GM06990 (cell line): ENCODE data around the gene ZFAND2A.
"Not testable (repeated sequence)": the region's sequence is repeated elsewhere in the genome, so short reads cannot be mapped to it uniquely, and the experiment has no call there.

Experiments
- DNase-seq: peaks from one replicate; pipeline ENCODE4 v3.0.0-alpha.2; 2011; ENCODE audit not compliant: insufficient read length; ENCODE audit errors: extremely low read depth
- H3K27me3 ChIP-seq: replicated peaks from 2 replicates; pipeline ENCODE4 v1.6.0; 2011; ENCODE audit warnings: low read length; ENCODE audit not compliant: control insufficient read depth, insufficient read depth
- H3K36me3 ChIP-seq: 2 replicates; pipeline ENCODE4 v1.5.1; 2011; ENCODE audit warnings: low read length; ENCODE audit not compliant: control insufficient read depth, insufficient read depth
- H3K4me3 ChIP-seq: replicated peaks from 2 replicates; pipeline ENCODE4 v1.5.1; 2011; ENCODE audit warnings: low read depth, mild to moderate bottlenecking, control low read depth, low read length
- TF ChIP-seq, protein P1 (sequence below): IDR thresholded peaks from 2 replicates; pipeline ENCODE4 v1.5.1; 2011; ENCODE audit warnings: low read length, control low read depth, mild to moderate bottlenecking, inconsistent platforms; ENCODE audit not compliant: insufficient read depth, poor library complexity, severe bottlenecking

The ZFAND2A gene

GRCh38 chr7:1120791-1121190 is 39.2 kb downstream of the ZFAND2A start:
- no peak for DNase-seq
- TF ChIP-seq, protein P1, sequence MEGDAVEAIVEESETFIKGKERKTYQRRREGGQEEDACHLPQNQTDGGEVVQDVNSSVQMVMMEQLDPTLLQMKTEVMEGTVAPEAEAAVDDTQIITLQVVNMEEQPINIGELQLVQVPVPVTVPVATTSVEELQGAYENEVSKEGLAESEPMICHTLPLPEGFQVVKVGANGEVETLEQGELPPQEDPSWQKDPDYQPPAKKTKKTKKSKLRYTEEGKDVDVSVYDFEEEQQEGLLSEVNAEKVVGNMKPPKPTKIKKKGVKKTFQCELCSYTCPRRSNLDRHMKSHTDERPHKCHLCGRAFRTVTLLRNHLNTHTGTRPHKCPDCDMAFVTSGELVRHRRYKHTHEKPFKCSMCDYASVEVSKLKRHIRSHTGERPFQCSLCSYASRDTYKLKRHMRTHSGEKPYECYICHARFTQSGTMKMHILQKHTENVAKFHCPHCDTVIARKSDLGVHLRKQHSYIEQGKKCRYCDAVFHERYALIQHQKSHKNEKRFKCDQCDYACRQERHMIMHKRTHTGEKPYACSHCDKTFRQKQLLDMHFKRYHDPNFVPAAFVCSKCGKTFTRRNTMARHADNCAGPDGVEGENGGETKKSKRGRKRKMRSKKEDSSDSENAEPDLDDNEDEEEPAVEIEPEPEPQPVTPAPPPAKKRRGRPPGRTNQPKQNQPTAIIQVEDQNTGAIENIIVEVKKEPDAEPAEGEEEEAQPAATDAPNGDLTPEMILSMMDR, result no peak
- H3K4me3 ChIP-seq, result no peak overlapping the region
- no peaks in the 10 kb centered on the region for H3K27me3 ChIP-seq
- peaks cover 6% of the 10 kb centered on the region for H3K36me3 ChIP-seq

- DNase-seq, result no peak
- H3K27me3 ChIP-seq, result no peaks in the 10 kb centered on the region
- H3K36me3 ChIP-seq, result peaks cover 1% of the 10 kb centered on the region
- TF ChIP-seq, protein P1, result no peak
- H3K4me3 ChIP-seq, result no peak overlapping the region
These were observed 40.8 kb downstream of the ZFAND2A start for GRCh38 chr7:1119201-1119600.

DNA sequence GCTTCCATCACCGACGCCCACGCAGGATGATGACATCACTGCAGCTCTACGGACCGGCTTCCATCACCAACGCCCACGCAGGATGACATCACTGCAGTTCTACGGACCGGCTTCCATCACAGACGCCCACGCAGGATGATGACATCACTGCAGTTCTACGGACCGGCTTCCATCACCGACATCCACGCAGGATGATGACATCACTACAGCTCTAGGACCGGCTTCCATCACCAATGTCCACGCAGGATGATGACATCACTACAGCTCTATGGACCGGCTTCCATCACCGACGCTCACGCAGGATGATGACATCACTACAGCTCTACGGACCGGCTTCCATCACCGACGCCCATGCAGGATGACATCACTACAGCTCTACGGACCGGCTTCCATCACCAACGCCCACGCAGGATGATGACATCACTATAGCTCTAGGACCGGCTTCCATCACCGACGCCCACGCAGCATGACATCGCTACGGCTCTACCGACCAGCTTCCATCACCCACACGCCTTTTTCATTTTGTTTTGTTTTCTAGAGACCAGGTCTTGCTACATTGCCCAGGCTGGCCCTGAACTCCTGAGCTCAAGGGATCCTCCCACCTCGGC is 42.6 kb downstream of the ZFAND2A start:
- Histone ChIP-seq H3K36me3 (peaks cover 4% of the 10 kb centered on the region), H3K27me3 (no peaks in the 10 kb centered on the region), H3K4me3 (no peak overlapping the region)
- DNase-seq, result no peak
- TF ChIP-seq, protein P1, result no peak

- H3K36me3 ChIP-seq, H3K4me3 ChIP-seq, H3K27me3 ChIP-seq, DNase-seq: not testable (repeated sequence)
These were observed 43.5 kb downstream of the ZFAND2A start for GRCh38 chr7:1116383-1117008.

DNA sequence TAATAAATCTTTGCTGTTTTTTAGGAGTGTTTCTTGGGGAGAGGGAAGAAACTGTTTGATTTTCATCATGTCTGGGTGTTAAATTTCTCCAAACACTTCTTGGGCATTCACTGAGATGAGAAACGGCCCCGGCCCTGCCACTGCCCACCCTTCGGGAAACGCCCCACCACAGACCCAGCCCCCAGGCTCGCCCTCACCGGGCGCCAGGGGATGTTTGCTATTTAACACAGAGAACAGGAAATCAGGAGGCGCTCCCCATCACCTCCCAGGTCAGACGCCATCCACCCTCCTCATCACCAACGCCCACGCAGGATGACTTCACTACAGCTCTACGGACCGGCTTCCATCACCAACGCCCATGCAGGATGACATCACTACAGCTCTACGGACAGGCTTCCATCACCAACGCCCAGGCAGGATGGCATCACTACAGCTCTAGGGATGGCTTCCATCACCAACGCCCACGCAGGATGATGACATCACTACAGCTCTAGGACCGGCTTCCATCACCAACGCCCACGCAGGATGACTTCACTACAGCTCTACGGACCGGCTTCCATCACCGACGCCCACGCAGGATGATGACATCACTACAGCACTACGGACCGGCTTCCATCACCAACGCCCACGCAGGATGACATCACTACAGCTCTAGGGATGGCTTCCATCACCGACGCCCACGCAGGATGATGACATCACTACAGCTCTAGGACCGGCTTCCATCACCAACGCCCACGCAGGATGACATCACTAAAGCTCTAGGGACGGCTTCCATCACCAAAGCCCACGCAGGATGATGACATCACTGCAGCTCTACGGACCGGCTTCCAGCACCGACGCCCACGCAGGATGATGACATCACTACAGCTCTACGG is 44.6 kb downstream of the ZFAND2A start:
- not testable (repeated sequence) for DNase-seq, H3K27me3 ChIP-seq, H3K4me3 ChIP-seq, H3K36me3 ChIP-seq

DNA sequence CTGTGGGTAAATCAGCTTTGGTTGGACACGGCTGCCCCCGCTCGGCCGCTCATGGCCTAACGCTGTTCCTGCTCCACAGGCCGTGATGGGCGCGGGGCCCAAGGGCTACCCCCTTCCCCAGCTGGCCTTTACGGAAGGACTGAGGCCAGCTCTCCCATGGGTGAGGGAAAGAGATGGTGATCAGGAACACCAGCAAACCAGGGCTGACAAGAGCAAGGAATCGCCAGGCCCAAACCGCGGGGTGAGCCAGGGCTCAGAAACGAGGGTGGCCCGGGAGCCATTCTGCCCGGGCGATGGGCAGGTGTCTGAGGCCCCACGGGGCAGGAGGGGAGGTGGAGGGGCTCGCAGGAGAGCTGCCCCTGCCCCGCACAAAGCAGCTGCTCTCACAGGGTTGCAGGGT is 45.5 kb downstream of the ZFAND2A start:
- DNase-seq, result no peak
- no peak overlapping the region for H3K4me3 ChIP-seq
- H3K36me3 ChIP-seq, result peaks cover 2% of the 10 kb centered on the region
- H3K27me3 ChIP-seq, result no peaks in the 10 kb centered on the region
- TF ChIP-seq, protein P1, result no peak
